Type B pancreatic cell (in vitro differentiated cells): ENCODE data around the gene TRIM44. TPM values are rescaled to one million over a fixed set of nuclear protein-coding genes. Genes with fewer than 3 reads are reported as not detected.

ENCODE experiments used
- DNase-seq: peaks from one replicate; pipeline ENCODE4 v3.0.0; 2021; ENCODE audit warnings: mixed read lengths; ENCODE audit not compliant: unreplicated experiment; ENCODE audit errors: extremely low spot score
- H3K27ac Mint-ChIP-seq: 2 replicates; pipeline ENCODE4 v1.8.0; 2021; ENCODE audit warnings: mild to moderate bottlenecking, mixed read lengths
- H3K27me3 Mint-ChIP-seq: 2 replicates; pipeline ENCODE4 v1.8.0; 2021; ENCODE audit warnings: mixed read lengths
- H3K36me3 Mint-ChIP-seq: 2 replicates; pipeline ENCODE4 v1.8.0; 2021; ENCODE audit warnings: mixed read lengths
- H3K4me1 Mint-ChIP-seq: one replicate; pipeline ENCODE4 v1.8.0; 2021; ENCODE audit warnings: mixed read lengths; ENCODE audit not compliant: unreplicated experiment
- H3K4me3 Mint-ChIP-seq: 2 replicates; pipeline ENCODE4 v1.8.0; 2021; ENCODE audit warnings: mild to moderate bottlenecking, mixed read lengths
- H3K9me3 Mint-ChIP-seq: 2 replicates; pipeline ENCODE4 v1.8.0; 2021; ENCODE audit warnings: mixed read lengths
- CTCF ChIP-seq: fragments of 200-600 bp; sonication (generic); conservative IDR thresholded peaks from 2 replicates; pipeline ENCODE4 v1.5.0; 2021; ENCODE audit warnings: antibody characterized with exemption, mild to moderate bottlenecking
- total RNA-seq: library from RNA; stranded (reverse); gene quantifications from 2 replicates; pipeline ENCODE4 v1.2.1, GENCODE V29; 2021; ENCODE audit warnings: low replicate concordance

Gene TRIM44
- total RNA-seq, 1 donor from 2014 or later, result 70.6 TPM

- peaks cover 5% of the 10 kb centered on the region for H3K9me3 Mint-ChIP-seq
- no peaks in the 10 kb centered on the region for H3K4me1 Mint-ChIP-seq
- no peak for TF ChIP-seq CTCF
- no peaks in the 10 kb centered on the region for H3K36me3 Mint-ChIP-seq
- no peak overlapping the region for H3K27ac Mint-ChIP-seq
- no peak for DNase-seq
- H3K4me3 Mint-ChIP-seq, result no peak overlapping the region
- H3K27me3 Mint-ChIP-seq, result peaks cover 3% of the 10 kb centered on the region
Measured at GRCh38 chr11:35862666-35863065, 200.1 kb downstream of the TRIM44 start.

- Mint-ChIP-seq H3K27me3 (peaks cover 3% of the 10 kb centered on the region), H3K9me3 (peaks cover 13% of the 10 kb centered on the region), H3K27ac (no peak overlapping the region), H3K36me3 (no peaks in the 10 kb centered on the region), H3K4me3 (no peak overlapping the region), H3K4me1 (no peaks in the 10 kb centered on the region)
- no peak for TF ChIP-seq CTCF
- DNase-seq, result no peak
Measured at GRCh38 chr11:35864131-35864530, 201.6 kb downstream of the TRIM44 start.

GRCh38 chr11:35866601-35867000 lies 204.0 kb downstream of the TRIM44 start:
- Mint-ChIP-seq H3K27ac (no peak overlapping the region), H3K4me3 (no peak overlapping the region), H3K4me1 (no peaks in the 10 kb centered on the region), H3K36me3 (no peaks in the 10 kb centered on the region), H3K27me3 (peaks cover 3% of the 10 kb centered on the region), H3K9me3 (peaks cover 13% of the 10 kb centered on the region)
- no peak for TF ChIP-seq CTCF
- no peak for DNase-seq

Other genes with a start within 250 kb of the TRIM44 start
- 1.9 and 7.4 TPM in 2 replicates for gene SLC1A2, start 243.2 kb upstream of the TRIM44 start, total RNA-seq
- 2.5 and 14.2 TPM in 2 replicates for gene PAMR1, start 137.2 kb upstream of the TRIM44 start, total RNA-seq
- gene FJX1, start 44.3 kb upstream of the TRIM44 start, total RNA-seq, result 7.8 and 38.8 TPM in 2 replicates